NCI-H146 treated with DMSO at 0.1 percent for 48 hours (cell line): ENCODE measurements around the gene ODAD4.
"Not testable (repeated sequence)": the region's sequence is repeated elsewhere in the genome, so short reads cannot be mapped to it uniquely, and the experiment has no call there.

Experiments used
- DNase-seq: peaks from one replicate; lab custom pipeline; 2025; ENCODE audit not compliant: unreplicated experiment; lab: John Stamatoyannopoulos, UW

ODAD4 gene

DNA sequence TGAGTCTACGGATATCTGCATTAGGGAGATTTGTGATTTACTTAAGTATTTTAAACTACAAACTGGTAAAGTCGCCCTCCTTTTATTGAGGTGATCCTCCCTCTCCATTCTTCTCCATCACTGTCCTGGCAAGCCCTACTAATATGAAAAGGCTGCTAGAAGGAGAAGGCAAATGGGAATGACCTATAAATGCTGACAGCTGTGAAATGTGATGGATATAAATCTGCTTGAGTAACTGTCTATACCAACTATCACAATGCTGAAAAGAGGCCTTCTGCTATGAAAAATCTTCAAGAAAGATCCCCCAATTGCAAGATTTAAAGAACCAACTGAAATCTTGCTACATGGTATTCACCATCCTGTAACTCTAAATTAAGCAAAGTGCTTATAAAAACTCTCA lies 71.3 kb downstream of the ODAD4 start:
- DNase-seq = no peak

DNA sequence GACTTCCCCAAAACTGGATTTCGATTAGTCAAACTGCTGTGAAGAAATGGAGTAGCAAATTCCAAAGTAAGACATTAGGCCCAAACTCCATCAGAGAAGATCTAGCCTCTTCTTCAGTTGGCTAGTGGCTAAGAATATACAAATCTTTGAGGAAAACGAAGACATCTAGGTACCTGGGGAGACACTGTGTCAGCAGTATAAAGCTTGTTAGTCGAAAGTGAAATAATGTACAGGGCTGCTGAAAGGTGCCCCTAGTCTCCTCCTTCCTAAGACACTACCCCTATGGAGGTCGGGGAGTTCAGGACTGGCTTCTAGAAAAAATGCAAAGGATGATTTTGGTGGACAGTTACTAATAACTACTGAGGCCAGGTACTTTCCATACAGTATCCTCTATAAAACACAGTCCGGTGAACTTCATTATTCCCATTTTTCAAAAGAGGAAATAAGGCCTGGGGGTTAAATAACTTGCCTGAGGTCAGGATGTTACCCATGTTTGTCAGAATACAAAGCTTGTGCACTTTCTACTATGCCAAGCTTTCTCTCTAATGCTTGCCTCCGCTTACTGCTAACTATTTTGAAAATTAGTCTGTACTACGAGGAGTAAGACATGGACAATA lies 71.9 kb downstream of the ODAD4 start:
- no peak for DNase-seq

DNA sequence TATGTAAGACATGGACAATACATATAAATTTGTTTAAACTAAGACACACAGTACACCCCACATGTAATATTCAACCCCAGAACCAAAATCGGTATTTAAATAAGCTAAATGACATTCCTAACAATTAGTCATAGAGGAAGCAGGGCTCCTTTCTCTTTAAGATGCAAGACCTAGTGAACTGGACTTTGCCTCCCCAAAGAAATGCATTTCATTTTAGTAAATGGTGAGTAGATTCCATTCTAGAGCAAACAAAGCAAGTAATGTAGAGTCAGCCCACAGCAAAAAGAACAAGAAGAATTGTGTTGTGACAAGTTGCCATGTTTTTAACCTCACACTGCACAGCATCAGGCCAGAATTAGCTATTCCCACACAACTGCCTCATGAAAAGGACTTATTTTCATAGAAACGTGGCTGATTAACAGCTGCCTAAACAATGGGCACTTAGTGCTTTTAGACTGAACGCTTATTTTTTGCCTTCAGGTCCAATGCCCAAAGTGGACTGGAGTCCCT lies 72.4 kb downstream of the ODAD4 start:
- DNase-seq = no peak

DNA sequence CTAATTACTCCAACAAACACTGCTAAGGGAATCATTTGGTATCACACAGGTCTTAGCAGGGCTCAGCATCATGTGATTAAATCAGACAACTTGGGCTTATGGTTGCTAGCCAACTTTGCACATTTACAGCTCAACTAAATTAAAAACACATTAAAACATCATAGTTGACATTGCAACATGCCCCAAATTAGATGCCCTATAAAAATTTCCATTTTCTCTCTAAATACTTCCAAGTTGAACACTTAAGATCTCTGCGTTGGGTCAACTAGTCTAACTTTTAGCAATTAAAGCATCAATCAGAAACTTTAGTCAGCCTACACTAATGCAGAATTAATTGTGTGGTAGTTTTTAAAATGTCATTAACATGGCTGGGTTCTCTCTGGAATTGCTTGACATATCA lies 74.7 kb downstream of the ODAD4 start:
- DNase-seq = no peak

DNA sequence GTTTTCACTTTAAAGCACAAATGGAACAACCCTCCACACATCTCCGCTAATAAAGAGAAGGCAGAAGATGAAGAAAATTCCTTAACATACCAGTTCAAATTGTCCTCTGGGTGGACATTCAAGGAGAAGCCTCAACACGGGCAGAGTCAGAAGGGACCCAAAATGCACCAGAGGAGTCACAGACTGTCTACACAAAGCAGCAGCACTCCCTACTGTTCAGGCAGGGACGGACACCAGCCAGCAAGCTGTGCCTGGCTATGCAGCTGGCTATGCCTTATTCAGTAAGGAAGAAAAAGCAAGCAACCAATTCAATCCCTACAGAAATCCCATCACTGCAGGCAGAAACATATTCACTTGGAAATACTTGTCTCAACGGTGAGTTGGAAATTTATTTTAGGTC lies 78.8 kb downstream of the ODAD4 start:
- no peak for DNase-seq

DNA sequence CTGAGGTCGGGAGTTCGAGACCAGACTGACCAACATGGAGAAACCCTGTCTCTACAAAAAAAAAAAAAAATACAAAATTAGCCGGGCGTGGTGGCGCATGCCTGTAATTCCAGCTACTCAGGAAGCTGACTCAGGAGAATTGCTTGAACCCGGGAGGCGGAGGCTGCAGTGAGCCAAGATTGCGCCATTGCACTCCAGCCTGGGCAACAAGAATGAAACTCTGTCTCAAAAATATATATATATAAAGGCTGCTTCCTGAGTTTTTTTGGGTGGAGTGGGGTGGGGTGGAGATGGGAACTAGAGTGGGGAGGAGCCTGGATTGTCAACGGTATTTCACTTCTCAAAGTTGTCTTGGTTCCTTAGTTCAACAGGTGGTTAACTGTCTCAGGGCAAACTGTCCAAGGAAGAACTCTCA lies 79.9 kb downstream of the ODAD4 start:
- not testable (repeated sequence) for DNase-seq

DNA sequence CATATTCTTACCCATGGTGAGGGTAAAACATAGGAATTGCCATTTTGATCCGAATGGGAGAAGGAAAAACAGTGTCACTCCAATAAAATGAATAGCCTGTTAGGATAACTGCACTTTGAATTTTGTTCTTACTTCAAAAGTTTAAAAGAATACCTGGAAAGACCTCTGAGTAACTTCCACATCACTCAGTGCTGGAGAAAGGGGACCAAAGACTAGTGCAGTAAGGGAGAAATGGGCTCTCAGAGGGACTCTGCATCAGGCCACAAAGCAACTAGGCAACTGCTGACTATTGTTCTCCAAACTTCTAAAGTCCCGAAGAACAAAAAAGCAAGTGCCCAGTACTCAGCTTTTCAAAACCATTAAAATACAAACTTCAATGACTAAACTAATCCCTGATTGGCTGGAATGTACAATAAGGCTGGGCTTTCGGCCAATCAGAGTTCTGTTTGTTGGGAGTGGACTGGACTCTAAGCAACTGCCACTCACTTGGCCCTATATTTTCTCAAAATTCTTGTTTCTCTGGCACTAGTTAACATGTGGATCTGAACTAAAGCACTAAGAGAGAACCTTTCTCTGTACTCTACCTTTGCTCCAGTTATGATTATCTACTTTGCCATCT lies 80.6 kb downstream of the ODAD4 start:
- DNase-seq = no peak

DNA sequence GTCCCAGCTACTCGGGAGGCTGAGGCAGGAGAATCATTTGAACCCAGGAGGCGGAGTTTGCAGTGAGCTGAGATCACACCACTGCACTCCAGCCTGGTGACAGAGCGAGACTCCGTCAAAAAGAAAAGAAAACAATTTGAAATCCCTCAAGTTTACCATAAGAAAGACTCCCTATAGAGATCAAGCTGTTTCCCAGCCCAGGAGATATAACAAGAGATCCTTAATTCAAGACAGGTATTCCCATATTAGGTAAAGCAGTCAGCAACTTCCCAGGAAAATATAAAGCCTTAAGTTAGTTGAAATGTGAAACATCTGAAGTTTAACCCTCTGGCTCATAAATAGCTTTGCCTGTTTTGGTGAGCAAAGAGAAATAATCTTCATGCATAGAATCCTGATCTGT lies 81.9 kb downstream of the ODAD4 start:
- DNase-seq = not testable (repeated sequence)

DNA sequence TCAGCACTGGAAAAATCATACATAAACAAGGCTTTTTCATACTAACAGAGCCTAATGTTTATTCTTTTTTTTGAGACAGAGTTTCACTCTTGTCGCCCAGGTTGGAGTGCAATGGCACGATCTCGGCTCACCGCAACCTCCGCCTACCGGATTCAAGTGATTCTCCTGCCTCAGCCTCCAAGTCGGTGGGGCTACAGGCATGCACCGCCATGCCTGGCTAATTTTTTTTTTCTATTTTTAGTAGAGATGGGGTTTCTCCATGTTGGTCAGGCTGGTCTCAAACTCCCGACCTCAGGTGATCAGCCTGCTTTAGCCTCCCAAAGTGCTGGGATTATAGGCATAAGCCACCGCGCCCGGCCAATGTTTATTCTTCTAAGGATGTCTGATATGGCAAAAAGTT lies 83.3 kb downstream of the ODAD4 start:
- not testable (repeated sequence) for DNase-seq
